GM23338 (cell line): Measurements from ENCODE around the gene SLC16A9.

Experiments
- EZH2 ChIP-seq: fragments of 200-600 bp; sonication (generic); IDR thresholded peaks from one replicate; pipeline ENCODE4 v1.8.0; 2017; ENCODE audit warnings: antibody characterized with exemption, mild to moderate bottlenecking, low read depth; ENCODE audit not compliant: unreplicated experiment
- POLR2AphosphoS5 ChIP-seq: IDR thresholded peaks from 2 replicates; pipeline ENCODE4 v1.6.1; 2016; ENCODE audit warnings: antibody characterized with exemption, low read depth
- TF ChIP-seq, protein P1 (sequence below), 2 experiments: fragments of 200-600 bp in 1 of 2; sonication (generic) in 1 of 2; conservative IDR thresholded peaks; 2 replicates each; pipeline versions ENCODE4 v1.5.1 to v1.6.1; 2016 to 2017; ENCODE audit warnings: antibody characterized with exemption in 2 of 2, low read depth in 2 of 2, mild to moderate bottlenecking in 2 of 2, moderate library complexity in 1 of 2

DNA sequence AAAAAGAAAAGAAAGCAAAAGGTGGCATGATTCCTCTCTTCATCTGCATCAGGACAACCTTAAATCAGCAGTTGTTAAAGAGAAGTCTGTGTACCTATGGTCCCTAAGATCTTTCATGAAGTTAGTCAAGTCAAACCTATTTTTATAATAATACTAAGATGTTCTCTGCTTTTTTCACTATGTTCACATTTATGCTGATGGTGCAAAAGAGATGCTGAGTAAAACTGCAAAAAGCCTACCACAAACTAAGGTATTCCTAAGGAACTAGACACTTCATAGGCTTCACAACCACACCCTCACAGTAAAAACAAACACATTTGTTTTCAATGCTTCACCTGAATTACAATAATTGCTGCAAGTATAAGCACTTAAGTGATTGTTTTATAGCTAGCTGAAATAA is 43.3 kb downstream of the SLC16A9 start:
- TF ChIP-seq, protein P1, sequence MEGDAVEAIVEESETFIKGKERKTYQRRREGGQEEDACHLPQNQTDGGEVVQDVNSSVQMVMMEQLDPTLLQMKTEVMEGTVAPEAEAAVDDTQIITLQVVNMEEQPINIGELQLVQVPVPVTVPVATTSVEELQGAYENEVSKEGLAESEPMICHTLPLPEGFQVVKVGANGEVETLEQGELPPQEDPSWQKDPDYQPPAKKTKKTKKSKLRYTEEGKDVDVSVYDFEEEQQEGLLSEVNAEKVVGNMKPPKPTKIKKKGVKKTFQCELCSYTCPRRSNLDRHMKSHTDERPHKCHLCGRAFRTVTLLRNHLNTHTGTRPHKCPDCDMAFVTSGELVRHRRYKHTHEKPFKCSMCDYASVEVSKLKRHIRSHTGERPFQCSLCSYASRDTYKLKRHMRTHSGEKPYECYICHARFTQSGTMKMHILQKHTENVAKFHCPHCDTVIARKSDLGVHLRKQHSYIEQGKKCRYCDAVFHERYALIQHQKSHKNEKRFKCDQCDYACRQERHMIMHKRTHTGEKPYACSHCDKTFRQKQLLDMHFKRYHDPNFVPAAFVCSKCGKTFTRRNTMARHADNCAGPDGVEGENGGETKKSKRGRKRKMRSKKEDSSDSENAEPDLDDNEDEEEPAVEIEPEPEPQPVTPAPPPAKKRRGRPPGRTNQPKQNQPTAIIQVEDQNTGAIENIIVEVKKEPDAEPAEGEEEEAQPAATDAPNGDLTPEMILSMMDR (conservative IDR thresholded peaks at IDR 0.05; ENCODE audit: low read depth in 2 of 2) = no peak
- TF ChIP-seq POLR2AphosphoS5 (no peak), EZH2 (no peak)
